HPDE6-E6E7 (cell line): ENCODE measurements around the gene GANC.
"Not testable (repeated sequence)": the region's sequence is repeated elsewhere in the genome, so short reads cannot be mapped to it uniquely, and the experiment has no call there.

Experiments
- DNase-seq: peaks from one replicate; pipeline ENCODE4 v3.0.0; 2011; ENCODE audit warnings: missing footprints; ENCODE audit errors: extremely low spot score

GANC gene

DNA sequence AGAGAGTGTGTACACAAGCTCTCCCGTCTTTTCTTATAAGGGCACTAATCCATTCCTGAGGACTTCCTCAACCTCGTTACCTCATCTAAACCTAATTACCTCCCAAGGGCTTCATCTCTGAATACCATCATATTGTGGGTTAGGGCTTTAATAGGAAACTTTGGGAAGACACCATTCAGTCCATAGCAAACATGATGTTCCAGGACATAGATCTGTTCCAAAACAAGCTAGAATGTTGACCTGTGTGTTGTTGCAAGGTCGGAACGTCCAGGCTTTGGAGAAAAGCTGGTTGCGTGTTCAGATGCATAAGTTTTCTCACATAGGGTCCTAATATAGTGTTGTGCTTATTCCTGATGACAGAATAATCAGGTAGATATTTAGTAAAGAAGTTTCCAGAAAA is 9.9 kb downstream of the GANC start:
- DNase-seq = no peak

DNA sequence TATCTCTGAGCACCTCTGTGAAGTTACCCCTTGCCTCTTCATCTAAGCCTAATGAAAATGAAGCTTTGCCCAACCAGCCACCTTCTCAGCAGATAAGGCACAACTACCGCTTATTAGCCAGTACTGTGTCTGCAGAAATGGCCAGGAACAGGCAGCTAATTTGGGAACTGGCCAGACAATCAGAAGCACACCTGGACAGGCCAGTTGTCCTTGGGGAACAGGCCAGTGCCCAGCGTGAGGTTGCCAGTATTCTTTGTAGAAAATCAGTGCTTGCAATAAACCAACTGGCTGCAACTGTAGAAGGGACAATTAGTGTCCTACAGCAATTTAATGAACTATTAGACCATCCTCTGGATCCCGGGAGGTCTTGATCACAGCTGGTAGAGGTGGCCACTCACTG is 10.7 kb downstream of the GANC start:
- DNase-seq = no peak

DNA sequence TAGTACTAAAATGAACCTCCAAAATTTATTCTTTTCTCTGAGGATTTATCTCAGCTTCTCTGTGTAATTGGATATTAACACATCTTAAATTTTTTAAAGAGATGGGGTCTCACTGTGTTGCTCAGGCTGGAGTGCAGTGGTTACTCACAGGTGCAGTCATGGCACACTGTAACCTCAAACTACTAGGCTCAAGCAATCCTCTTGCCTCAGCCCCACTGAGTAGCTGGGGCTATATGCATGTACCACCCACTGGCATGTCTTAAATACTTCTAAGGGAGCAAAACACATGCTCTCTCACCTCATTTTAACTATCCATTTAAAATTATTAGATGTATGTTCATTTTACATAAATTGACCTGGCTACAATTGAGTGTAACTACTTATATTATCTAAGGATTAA is 11.6 kb downstream of the GANC start:
- DNase-seq = no peak

DNA sequence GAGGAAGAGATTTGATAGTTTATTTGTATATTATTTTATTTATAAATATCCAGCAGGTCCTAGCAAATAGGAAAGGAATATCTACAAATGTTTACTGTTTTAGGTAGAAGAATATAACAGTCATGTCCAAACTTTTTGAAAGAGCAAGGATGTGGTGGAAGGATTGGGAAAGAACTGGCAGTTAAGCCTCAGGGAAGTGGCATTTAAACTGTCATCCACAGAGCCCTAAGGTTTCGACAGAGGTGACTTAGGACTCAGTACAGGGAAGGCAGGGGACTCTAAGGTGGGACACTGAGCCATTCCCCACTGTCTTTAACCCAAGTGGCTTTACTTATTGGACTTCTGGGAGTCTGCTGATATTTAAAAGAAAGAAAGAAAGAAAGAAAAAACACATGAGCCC is 12.0 kb downstream of the GANC start:
- DNase-seq = no peak

DNA sequence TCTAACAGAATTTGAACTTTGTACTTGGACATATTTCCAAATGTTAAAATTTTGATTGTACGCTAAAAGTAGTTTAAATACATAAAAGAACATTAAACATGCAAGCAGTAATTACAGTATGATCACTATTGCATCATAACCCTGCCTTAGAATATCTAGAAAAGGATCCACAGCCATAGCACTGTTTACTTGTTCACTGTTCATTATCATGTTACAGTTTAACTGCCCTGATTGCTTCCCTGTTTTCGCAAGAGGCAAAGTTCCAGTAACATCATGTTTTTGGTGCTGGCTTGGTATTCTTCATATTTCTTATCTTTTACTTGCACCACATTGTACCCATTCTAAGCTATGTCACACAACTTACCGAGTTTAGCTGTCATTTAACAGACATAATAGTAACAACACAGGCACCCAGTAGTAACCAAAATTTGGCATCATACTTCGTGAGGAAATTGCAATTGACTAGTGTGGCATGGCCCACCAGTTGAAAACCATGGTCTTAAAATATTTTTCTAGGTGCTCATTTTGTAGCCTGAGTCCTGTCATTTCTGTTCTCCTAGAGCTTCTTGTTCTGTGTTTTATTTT is 13.5 kb downstream of the GANC start:
- no peak for DNase-seq

DNA sequence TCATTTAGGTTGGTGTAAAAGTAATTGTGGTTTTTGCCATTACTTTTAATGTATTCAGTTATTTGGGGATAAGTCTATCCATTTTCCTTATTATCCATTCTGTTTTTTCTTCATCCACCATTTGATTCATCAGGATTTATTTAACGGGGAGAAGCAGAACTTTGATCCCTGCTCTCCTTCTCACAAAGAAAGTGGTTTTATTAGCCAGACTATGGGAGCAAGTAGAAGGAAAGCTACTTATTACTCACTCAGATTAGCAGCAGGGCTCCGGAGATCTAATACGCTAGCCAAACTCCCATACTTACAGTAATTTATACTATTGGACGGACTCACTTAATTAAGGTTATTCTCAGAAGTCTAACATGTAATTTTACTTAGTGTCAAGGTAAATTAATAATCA is 14.9 kb downstream of the GANC start:
- no peak for DNase-seq

DNA sequence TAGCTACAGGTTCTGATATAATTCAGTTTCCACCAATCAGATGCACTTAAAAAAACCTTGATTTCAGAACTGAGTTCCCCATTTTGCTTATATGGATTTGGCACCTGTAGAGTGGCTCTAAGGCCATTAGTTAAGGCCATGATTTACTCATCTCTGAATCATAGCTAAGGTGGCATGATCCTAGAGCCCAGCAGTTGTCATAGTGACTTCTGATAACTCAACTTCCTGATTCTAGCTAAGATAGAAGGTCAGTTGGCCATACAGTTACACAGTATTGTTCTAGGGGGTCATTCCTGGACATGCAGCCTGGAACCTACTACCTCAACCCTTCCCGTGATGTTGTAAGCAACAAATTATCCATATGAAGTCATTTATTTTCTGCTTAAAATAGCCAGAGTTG is 16.2 kb downstream of the GANC start:
- DNase-seq = no peak

DNA sequence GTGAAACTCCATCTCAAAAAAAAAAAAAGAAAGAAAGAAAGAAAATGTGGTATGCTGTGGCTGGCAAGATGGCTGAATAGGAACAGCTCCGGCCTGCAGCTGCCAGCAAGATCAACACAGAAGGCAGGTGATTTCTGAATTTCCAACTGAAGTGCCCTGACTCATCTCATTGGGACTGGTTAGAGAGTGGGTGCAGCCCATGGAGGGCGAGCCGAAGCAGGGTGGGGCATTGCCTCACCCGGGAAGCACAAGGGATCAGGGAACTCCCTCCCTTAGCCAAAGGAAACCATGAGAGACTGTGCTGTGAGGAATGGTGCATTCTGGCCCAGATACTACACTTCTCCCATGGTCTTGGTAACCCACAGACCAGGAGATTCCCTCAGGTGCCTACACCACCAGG is 28.0 kb downstream of the GANC start:
- DNase-seq = not testable (repeated sequence)

DNA sequence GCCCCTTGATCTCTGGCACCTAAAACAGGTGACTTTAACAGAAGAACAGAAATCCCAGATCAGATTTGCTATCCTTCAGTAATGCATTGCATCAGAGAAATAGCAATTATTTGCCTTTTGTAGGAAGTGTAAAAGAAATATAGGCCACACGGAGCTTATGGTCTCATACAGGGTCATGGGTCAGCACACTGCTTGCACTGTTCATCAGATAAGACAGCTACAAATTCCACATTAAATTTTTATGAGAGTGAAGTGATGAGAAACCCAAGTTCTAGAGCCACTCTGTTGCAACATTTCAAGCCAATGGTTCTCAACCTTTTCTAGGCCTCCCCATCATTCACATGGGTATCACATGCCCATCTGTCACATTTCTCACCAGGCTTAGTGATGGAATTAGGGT is 33.7 kb downstream of the GANC start:
- DNase-seq = no peak

DNA sequence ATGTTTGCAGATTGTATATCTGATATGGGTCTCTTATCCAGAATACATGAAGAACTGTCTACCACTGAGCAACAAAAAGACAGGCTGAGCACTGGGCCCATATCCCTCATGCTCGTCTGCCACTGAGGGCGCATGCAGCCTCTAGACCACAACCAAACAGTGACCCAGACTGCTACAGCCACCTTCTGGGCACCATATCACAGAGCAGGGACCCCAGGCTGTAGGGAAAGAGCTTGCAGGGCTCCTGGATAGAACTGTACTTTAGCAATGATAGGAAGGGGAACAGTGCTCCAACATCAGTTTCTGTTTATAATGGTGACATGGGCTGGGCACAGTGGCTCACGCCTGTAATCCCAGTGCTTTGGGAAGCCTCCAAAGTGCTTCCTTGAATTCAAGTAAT is 40.5 kb downstream of the GANC start:
- no peak for DNase-seq

DNA sequence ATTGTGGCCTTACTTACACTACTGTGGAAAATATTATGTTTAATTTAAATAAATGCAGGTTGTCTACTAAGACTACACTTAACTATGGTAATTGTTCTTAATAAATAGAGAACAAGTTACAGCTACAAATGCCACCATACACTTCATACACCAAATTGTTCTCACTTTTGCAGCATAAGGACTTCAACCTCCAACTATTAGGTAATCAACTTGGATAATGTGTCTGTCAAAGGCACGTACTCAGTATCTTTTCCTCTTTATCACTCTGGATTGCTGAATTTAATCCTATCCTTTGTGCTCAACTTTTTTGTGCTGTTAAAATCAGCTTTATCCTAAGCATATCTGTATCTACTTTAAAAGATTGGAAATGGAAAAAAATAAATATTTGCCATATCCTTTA is 41.8 kb downstream of the GANC start:
- DNase-seq = no peak

DNA sequence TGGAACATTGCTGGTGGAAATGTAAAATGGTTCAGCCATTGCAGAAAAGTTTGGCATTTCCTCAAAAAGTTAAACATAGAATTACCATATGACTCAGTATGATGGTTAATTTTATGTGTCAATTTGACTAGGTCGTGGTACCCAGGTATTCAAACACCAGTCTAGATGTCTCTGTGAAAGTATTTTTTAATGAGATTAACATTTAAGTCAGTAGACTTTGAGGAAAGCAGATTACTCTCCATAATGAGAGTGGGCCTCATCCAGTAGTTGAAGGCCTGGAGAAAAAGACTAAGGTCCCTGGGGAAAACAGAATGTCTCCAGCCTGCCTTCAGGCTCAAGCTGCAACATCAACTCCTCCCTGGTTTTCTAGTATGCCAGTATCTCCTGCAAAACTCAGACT is 42.5 kb downstream of the GANC start:
- no peak for DNase-seq

DNA sequence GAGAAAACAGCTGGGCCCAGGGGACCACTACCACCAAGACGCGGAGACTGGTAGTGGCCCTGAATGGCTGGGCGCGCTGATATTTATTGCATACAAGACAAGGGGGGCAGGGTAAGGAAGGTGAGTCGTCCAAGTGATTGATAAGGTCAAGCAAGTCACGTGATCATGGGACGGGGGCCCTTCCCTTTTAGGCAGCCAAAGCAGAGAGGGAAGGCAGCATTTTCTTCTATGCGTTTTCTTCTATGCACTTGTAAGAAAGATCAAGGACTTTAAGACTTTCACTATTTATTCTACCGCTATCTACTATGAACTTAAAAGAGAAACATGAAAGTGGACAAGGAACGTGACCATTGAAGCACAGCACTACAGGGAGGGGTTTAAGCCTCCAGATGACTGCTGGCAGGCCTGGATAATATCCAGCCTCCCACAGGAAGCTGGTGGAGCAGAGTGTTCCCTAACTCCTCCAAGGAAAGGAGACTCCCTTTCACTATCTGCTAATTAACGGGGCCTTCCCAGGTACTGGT is 43.3 kb downstream of the GANC start:
- DNase-seq = not testable (repeated sequence)

DNA sequence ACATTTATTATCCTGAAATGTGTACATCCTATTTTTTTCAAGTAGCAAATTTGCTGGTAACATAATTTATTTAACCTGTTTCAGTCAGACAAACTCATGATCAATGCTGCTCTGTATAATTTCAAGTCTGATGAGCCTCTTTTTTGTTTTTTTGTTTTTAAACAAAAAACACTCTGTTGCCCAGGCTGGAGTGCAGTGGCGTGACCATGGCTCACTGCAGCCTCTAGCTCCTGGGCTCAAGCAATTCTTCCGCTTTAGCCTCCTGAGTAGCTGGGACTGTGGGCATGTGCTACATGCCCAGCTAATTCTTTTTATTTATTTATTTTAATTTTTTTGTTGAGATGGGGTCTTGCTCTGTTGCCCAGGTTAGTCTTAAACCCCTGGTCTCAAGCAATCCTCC is 46.2 kb downstream of the GANC start:
- no peak for DNase-seq

DNA sequence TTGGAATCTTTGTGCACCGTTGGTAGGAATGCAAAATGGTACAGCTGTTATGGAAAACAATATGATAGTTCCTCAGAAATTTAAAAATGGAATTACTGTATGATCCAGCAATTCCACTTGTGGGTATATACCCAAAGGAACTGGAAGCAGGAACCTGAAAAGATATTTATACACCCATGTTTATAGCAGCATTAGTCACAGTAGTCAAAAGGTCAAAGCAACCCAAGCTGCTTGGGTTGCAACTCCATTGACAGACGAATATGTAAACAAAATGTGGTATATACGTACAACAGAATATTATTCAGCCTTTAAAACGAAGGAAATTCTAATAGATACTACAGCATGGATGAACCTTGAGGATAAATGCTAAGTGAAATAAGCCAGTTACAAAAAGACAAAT is 51.3 kb downstream of the GANC start:
- no peak for DNase-seq

DNA sequence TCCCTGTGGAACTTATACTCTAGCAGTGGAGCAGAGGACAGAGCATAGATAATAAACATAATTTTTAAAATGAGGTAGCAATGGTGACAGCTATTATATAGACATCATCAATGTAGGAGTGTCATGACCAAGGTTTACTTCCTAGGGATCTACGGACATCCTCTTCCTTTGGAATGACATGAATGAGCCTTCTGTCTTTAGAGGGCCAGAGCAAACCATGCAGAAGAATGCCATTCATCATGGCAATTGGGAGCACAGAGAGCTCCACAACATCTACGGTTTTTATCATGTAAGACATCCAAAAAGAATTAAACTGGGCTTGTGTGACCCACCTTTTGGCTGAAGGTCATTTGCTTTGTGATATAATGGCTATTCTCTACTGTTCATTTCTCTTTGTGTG is 56.2 kb downstream of the GANC start:
- no peak for DNase-seq

DNA sequence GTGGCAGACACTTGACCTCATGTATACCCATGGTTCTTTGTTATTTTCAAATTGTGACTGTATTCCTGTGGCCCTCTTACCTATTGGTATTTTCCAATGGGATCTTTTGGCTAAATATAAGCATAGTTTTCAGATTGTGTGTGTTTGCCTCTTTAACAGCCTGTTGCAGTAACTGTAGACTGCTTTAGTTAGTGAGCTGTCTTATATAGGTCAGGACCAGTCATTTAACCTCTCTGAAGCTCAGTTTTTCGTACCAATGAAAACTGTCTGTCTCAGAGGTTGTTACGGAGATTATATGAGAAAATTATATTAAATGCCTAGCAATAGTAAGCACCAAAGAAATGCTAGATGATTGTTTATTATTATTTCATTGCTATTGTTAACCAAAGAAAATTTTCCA is 57.0 kb downstream of the GANC start:
- no peak for DNase-seq

DNA sequence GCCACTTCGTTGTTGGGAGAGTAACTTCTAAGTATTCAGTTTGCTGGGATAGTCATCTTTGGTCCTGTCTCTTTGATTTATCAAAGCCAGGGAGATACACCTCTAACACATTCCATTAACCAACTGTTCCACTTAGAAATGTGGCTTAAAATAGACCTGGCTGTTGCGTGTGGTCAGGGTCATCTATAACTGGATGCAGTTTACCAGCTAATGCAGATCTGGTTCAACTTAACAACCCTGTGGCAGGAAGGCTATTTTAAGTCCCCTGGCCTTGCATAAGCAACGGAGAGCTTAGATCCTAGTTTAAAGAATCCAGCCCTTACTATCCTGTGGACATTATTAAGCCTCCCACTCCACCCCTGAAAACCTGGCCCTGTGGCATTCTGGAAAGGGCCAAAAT is 58.2 kb downstream of the GANC start:
- DNase-seq = no peak

DNA sequence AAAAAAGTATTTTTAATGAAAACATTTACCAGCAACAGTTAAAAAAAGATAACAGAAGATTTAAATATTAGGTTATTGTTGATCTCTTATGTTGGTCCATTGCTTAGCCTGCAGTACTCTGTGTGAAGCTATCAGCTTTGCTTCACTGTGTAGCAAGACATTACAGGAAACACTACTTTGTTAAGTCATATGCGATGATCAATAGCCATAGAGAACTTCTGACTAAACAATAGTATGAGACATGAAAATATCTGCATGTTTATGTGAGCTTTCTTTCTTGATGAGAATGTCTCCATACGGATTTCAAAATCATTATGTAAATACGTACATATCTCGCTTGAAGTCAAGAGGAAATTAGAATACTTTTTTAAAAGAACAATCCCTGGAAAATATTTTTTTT is 59.3 kb downstream of the GANC start:
- DNase-seq = no peak

DNA sequence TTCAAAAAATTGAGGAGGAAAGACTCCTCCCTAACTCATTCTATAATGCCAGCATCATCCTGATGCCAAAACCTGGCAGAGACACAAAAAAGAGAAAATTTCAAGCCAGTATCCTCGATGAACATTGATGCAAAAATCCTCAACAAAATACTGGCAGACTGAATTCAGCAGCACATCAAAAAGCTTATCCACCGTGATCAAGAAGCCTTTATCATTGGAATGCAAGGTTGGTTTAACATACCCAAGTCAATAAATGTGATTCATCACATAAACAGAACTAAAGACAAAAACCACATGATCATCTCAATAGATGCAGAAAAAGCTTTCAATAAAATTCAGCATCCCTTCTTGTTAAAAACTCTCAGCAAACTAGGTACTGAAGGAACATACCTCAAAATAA is 62.1 kb downstream of the GANC start:
- DNase-seq = no peak

DNA sequence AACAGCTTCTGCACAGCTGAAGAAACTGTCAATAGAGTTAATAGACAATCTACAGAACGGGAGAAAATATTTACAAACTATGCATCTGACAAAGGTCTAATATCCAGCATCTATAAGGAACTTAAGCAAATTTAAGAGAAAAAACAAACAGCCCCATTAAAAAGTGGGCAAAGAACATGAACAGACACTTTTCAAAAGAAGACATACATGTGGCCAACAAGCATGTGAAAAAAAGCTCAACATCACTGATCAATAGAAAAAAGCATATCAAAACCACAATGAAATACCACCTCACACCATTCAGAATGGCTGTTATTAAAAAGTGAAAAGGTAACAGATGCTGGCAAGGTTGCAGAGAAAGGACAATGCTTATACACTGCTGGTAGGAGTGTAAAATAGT is 63.6 kb downstream of the GANC start:
- not testable (repeated sequence) for DNase-seq

DNA sequence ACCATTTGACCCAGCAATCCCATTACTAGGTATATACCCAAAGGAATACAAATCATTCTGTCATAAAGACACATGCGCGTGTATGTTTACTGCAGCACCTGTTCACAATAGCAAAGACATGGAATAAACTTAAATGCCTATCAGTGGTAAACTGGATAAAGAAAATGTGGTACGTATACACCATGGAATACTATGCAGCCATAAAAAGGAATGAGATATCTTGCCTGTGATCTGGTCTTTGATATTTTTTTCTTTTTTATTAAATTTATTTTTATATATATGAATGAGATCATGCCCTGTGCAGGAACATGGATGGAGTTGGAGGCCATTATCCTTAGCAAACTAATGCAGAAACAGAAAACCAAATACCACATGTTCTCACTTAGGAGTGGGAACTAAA is 64.1 kb downstream of the GANC start:
- DNase-seq = not testable (repeated sequence)

DNA sequence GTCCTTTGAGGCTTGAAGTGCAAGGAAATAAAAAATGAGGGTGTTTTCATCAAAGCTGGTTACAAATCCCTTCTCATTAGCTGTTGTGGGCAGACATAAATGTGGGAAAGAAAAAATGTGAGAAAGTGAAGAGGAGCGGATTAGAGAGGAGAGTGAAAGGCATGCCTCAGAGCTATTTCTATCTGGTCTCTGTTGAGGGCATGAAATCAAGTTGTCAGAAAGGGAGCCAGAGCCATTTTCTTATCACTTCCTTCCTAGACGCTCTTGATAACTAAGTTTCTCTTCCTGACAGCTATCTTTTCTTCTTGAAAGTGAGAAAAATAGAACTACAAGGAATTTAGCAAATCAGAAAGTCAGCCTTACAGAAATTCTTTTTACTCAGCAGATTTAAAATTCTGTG is 65.5 kb downstream of the GANC start:
- no peak for DNase-seq

DNA sequence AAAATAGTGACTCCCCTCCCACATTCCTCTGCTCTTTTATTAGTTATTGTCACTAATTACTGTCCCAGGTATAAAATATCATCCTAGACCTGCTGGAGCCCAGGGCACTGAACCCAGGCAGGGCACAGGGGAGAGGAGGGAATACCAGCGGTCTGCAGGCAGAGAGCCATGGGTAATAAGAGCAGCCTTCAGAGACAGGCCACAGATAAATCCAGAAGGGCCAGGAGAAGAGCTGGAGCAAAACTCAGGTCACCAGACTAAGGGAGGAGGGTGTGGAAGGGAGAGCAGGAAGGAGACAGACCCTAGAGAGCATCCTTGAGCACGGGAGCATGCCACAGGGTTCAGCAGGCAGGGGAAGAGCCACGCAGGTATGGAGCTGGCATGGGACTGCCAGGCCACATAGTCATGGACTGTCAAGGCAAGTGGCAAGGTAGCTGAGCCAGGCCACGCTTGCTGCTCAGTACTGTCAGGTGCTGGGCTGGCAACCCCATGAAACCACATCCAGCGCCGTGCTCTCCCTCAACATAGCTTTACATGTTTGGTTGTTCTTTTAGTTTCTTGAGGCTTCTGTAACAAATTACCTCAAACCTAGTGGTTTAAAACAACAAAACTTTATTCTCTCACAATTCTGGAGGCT is 70.7 kb downstream of the GANC start:
- DNase-seq = no peak
